ENCODE results near the gene CPOX. TPM values are rescaled to one million over a fixed set of nuclear protein-coding genes. Genes with fewer than 3 reads are reported as not detected.

The CPOX gene
- total RNA-seq, 1 donor from 2014 or later, result 19.3 TPM

DNA sequence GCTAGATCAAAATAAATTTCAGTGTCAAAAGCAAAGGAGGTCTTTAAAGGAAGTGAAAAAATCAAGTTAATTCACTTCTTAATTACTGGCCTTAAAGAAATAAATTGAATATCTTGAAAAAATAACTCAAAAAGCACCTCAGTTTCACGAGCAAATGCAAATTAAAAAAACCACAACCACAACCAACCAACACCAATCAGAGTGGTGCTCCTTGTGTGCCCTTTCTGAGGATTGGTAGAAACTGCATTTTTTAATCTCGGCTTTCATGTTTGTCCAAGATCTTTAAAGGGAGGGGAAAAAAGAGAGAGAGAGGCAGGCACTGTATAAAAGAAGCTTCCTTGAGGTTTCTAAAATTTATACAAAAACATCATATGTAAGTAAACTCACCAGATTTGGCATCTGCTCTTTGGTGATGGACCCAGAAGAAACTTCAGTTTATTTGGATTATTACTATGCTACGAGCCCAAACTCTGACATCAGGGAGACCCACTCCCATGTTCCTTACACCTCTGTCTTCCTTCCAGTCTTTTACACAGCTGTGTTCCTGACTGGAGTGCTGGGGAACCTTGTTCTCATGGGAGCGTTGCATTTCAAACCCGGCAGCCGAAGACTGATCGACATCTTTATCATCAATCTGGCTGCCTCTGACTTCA, 61.7 kb downstream of the CPOX start, which contains the start of gene GPR15:
Gene GPR15, plus strand, starts transcription at position 357 of the 653 bp plus-strand sequence. Its CDS starts 56 bp downstream, at position 413.
- H3K27me3 Mint-ChIP-seq (ENCODE audit: unreplicated experiment), result peaks cover 76% of the 10 kb centered on the region
- H3K4me3 Mint-ChIP-seq (ENCODE audit: unreplicated experiment), result no peak within 1 kb of the TSS

DNA sequence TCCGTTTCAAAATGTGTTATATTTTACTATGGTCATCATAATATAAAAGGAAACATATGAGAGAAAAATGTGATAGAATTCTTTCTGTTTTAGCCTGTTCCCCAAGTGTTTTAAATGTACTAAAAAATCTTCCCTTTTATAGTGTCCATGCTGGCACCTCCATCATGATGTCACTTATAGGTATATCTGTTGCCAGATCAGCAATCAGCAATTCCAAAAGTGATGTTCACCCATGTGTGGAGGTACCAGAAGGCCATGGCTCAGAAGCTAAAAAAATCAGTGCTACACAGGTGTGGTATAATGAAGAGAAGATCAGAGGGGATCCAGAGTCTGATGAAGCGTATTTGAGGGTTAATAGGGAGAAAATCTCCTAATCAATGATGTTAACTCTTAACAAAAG, 62.7 kb downstream of the CPOX start:
- no peaks in the 10 kb centered on the region for H3K4me1 Mint-ChIP-seq (ENCODE audit: unreplicated experiment)
- H3K9me3 Mint-ChIP-seq (ENCODE audit: unreplicated experiment), result no peaks in the 10 kb centered on the region
- no peak overlapping the region for H3K27ac Mint-ChIP-seq (ENCODE audit: unreplicated experiment)
- DNase-seq (ENCODE audit: extremely low spot score, unreplicated experiment), result no peak
- peaks cover 74% of the 10 kb centered on the region for H3K27me3 Mint-ChIP-seq (ENCODE audit: unreplicated experiment)
- TF ChIP-seq, protein P1, sequence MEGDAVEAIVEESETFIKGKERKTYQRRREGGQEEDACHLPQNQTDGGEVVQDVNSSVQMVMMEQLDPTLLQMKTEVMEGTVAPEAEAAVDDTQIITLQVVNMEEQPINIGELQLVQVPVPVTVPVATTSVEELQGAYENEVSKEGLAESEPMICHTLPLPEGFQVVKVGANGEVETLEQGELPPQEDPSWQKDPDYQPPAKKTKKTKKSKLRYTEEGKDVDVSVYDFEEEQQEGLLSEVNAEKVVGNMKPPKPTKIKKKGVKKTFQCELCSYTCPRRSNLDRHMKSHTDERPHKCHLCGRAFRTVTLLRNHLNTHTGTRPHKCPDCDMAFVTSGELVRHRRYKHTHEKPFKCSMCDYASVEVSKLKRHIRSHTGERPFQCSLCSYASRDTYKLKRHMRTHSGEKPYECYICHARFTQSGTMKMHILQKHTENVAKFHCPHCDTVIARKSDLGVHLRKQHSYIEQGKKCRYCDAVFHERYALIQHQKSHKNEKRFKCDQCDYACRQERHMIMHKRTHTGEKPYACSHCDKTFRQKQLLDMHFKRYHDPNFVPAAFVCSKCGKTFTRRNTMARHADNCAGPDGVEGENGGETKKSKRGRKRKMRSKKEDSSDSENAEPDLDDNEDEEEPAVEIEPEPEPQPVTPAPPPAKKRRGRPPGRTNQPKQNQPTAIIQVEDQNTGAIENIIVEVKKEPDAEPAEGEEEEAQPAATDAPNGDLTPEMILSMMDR (IDR thresholded peaks at IDR 0.05), result no peak
- H3K4me3 Mint-ChIP-seq (ENCODE audit: unreplicated experiment), result no peak overlapping the region
- H3K36me3 Mint-ChIP-seq (ENCODE audit: unreplicated experiment), result no peaks in the 10 kb centered on the region

More for the DNA sequence above, 61.7 kb downstream of the CPOX start, which contains the start of gene GPR15:
- DNase-seq (ENCODE audit: extremely low spot score, unreplicated experiment), result no peak
- Mint-ChIP-seq H3K9me3 (ENCODE audit: unreplicated experiment) (no peaks in the 10 kb centered on the region), H3K36me3 (ENCODE audit: unreplicated experiment) (no peaks in the 10 kb centered on the region), H3K4me1 (ENCODE audit: unreplicated experiment) (no peaks in the 10 kb centered on the region), H3K27ac (ENCODE audit: unreplicated experiment) (no peak within 1 kb of the TSS)
- TF ChIP-seq, protein P1 (IDR thresholded peaks at IDR 0.05), result no peak

DNA sequence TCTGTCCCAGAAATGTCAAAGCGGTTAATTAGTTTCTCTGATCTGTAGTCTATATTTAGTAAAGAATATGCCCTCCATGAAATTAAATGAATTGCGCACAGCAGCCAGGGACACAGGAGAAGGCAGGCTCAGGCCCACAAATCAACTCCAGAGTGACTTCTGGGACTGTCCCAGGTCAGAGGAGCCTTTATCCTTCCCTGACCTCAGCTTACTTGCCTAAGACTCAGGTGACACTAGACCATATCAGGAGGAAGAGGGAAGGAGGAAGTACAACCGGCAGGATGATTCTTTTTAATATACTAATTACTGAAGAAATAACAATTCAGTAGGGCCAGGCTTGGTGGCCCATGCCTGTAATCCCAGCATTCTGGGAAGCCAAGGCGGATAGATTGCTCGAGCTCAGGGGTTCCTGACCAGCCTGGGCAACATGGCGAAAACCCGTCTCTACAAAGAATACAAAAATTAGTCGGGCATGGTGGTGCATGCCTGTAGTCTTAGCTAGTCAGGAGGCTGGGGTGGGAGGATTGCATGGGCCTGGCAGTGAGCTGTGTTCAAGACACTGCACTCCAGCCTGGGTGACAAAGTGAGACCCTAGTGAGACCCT, 63.5 kb downstream of the CPOX start:
- Mint-ChIP-seq H3K27me3 (ENCODE audit: unreplicated experiment) (peaks cover 76% of the 10 kb centered on the region), H3K4me1 (ENCODE audit: unreplicated experiment) (no peaks in the 10 kb centered on the region), H3K36me3 (ENCODE audit: unreplicated experiment) (no peaks in the 10 kb centered on the region), H3K4me3 (ENCODE audit: unreplicated experiment) (no peak overlapping the region), H3K9me3 (ENCODE audit: unreplicated experiment) (no peaks in the 10 kb centered on the region), H3K27ac (ENCODE audit: unreplicated experiment) (no peak overlapping the region)
- TF ChIP-seq, protein P1 (IDR thresholded peaks at IDR 0.05), result no peak
- DNase-seq (ENCODE audit: extremely low spot score, unreplicated experiment), result no peak

Other genes with a start within 250 kb of the CPOX start
- not detected in 2 replicates for gene OR5K4, start 239.8 kb downstream of the CPOX start, total RNA-seq
- not detected in 2 replicates for gene OR5K3, start 202.9 kb downstream of the CPOX start, total RNA-seq
- gene OR5K1, start 130.4 kb downstream of the CPOX start, total RNA-seq, result not detected in 2 replicates
- gene OR5K2, start 95.9 kb downstream of the CPOX start, total RNA-seq, result not detected in 2 replicates
- gene CLDND1, start 70.7 kb downstream of the CPOX start, total RNA-seq, result 85.3 and 93.2 TPM in 2 replicates
- gene GPR15, start 61.6 kb downstream of the CPOX start, total RNA-seq, result not detected in 2 replicates
- gene ST3GAL6, start 169.7 kb upstream of the CPOX start, total RNA-seq, result 4.4 and 8.0 TPM in 2 replicates